RPMI8226 (cell line): ENCODE measurements around the gene PDZD2.

Experiments used
- DNase-seq: peaks from one replicate; pipeline ENCODE4 v3.0.0-alpha.2; 2015

PDZD2 gene

DNA sequence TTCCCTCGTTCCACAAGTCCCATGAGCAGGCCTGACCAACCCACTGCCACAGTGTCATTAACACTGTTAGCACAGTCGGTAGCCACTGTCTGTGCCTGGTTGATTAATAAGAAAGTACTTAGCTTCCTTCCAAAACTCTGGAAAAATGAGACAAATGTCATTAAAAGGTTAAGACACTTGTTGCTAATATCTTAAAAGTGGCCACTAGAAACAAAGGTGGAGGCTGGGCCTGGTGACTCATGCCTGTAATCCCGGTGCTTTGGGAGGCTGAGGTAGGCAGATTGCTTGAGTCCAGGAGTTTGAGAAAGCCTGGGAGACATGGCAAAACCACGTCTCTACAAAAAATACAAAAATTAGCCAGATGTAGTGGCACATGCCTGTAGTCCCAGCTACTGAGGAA lies 194.0 kb downstream of the PDZD2 start:
- DNase-seq = no peak

DNA sequence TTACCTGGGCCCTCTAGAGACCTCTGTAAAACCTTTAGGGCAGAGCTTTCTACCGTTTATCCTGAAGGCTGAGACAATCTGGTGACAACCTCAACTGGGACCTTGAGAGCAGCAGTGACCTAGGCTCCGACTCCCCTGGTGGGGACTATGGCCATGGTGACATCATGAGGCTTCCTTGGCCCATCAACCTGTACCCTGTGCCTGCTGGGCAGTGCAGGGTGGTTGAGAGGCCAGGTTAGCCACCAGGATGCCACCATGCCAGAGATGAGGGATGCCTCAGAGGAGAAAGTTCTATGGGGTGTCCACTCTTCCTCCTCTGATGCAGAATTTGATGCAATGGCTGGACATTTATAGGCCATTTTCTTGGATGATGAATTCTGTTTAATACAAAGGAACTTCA lies 194.8 kb downstream of the PDZD2 start:
- no peak for DNase-seq

DNA sequence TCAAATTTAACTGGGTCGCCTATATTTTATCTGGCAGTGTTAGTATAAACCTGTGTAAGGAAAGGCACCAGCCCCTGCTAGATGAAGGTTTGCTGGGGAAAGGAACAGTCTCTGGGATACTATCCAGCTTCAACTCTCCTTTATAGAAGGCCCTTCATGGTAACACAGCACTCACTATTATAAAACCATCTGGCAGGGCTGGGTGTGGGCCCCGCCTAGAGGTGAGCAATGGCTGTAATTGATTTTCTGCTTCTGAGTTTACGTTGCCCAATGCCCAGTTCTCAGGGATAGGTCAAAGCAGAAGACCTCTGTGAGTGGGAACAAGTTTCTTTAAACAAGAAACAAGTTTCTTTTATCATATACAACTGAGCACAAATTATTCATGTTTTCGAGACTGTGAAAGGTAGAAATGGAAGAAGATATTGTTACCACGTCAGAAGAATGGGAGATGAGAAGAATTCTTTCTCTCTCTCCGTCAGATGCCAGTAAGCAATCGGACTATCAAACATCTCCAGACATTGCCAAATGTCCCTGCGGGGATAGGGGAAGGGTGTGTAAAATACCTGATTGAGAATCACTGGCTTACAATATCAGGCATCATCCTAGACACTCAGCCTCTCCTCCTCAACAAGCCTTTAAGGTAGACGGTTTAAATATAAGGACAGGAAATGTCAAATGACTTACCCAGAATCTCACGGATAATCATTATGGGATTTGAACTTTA lies 205.9 kb downstream of the PDZD2 start:
- DNase-seq = no peak

DNA sequence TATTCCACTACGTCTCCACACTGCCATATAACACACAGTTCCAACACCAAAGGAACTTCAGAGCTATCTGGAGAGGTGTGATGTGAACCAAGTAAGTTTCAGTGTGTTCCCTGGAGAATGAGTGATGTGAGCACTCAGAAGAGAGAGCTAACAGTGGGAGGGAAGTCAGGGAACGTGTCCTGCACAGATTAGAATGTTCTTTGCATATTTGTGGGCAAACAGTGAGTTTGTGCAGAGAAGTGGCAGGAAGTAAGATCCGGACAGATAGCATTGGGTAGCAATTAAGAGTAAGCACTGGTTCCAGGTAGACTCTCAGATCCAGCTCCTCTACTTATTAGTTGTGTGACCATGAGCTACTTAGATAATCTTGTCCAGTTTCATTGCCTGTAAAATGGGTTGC lies 206.4 kb downstream of the PDZD2 start:
- no peak for DNase-seq

DNA sequence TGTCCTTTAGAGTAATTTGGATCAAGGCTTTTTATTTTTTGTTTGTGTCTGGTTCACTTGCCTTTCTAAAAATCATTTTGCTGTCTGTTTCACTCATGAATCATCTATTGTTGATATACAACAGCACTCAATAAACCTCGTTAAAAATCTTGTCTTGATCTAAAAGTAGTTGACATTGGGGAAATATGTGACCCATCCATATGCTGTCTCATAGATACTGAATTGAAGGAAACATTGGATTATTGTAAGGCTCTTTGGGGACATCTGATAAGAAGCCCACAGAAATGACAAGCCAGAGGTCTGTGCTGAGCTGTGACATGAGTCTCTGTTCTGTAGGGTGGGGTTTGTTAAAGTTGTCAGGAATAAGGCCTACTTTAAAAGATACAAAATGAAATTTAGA lies 208.0 kb downstream of the PDZD2 start:
- DNase-seq = no peak

DNA sequence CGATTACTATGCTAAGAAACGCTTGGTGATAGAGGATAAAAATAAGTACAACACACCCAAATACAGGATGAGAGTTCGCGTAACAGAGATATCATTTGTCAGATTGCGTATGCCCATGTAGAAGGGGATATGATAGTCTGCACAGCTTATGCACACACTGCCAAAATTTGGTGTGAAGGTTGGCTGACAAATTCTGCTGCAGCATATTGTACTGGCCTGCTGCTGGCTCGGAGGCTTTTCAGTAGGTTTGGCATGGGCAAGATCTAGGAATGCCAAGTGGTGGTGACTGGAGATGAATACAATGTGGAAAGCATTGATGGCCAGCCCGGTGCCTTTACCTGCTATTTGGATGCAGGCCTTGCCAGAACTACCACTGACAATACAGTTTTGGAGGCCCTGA lies 208.4 kb downstream of the PDZD2 start:
- no peak for DNase-seq

DNA sequence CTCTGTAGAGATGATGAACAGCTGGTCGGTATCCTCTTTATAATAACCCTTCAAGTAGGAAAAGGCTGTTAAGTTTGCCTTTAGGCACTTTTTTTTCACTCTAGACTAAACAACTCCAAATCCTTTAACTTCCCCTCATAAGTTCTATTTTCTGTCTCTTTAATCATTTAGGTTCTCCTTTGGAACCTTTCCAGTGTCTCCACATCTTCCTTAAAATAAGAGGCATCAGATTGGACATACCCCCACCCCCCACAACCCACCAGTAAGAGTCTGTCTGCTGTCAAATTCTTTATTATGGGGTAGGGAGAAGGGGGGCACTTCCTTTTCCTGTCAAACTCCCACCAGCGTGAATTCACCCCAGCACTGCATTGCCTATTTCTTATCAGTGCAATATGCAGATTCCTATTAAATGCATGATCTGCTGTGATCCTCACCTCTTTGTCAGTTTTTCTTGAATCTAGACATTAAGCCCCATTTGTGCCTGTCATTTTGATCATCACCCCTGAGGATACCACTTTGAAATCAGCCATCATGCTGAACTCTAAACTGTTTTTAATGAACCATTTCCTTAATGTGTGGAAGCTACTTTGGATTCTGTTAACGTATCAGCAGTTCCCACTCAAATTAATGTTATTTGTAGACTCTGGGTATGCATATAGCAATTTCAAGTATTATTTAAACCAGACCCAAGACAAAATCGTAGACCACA lies 212.2 kb downstream of the PDZD2 start:
- no peak for DNase-seq

DNA sequence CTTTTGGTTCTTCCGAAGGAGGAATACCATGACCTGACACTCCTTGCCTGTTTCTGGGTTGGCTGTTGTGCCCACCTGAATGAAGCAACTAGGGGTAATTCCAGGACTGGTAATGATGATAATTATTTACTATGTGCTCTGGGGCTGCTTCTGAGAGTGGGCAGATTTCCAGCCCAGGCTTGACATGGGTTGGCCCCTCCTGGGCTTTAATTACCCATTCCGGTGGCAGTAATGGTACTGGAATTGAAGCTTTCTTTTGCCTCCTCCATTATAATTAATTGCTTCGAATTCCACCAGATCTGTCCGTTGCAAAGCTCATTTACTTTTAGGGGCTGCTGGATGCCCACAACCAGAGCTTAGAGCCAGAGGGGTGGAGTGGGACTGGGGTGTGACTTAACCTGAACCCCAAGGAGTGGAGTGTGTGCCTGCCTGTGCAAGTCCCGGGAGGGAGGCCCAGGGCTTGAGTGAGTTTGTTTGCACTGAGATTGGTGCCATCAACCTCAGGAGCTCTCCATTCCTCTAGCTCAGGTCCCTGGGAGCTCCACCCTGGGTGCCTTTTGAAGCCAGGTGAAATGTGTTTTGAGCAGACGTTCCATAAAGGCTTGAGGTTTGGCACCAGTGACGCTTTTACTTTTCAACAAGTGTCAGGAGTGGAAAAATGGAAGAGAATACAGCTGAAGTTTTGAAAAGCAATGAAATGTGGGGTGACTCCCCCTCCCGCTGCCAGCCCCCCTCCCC lies 214.6 kb downstream of the PDZD2 start:
- no peak for DNase-seq

DNA sequence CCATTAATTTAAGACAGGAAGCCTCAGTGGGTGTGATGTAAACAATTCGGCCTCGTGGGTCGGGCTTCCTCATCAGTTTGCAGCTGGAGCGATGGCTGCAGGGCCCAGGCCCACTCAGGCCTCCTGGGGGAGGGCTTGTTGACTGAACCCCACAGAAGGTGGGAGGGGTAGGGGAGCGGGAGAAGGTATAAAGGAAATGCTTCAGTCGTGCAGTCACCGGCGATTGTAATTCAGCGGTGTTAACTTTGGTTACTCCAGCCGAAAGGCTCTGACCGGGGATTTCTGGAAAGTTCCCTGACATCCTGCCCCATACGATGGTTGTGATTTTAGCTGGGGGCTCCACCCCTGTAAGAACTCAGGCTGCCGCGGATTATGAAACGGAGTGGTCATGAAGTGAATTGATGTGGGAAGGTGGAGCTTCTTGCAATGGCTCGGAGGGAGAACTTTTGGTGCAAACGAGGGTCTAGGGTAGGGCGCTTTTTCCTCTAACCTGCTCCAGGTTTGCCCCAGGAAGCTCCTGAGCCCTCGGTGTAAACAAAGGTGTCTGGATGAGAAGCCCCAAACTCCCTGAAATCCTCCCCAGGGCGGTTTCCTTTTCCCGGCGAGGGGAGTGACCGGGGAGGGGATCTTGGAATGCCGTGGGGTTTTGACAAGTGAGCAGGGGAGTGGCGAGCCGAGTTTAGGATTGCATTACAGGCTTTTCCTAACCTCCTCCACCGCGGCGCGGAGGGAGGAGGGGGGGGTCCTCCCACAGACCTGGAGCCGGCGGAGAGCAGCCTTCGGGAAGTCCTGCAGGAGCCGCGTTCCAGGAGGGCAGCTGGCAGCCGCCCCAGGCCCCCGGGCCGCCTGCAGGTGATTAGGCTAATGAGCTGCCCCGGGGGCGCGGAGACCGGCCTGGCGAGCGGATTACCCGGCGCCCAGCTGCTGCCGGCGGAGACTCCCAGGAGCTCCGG lies 215.5 kb downstream of the PDZD2 start:
- DNase-seq = no peak

DNA sequence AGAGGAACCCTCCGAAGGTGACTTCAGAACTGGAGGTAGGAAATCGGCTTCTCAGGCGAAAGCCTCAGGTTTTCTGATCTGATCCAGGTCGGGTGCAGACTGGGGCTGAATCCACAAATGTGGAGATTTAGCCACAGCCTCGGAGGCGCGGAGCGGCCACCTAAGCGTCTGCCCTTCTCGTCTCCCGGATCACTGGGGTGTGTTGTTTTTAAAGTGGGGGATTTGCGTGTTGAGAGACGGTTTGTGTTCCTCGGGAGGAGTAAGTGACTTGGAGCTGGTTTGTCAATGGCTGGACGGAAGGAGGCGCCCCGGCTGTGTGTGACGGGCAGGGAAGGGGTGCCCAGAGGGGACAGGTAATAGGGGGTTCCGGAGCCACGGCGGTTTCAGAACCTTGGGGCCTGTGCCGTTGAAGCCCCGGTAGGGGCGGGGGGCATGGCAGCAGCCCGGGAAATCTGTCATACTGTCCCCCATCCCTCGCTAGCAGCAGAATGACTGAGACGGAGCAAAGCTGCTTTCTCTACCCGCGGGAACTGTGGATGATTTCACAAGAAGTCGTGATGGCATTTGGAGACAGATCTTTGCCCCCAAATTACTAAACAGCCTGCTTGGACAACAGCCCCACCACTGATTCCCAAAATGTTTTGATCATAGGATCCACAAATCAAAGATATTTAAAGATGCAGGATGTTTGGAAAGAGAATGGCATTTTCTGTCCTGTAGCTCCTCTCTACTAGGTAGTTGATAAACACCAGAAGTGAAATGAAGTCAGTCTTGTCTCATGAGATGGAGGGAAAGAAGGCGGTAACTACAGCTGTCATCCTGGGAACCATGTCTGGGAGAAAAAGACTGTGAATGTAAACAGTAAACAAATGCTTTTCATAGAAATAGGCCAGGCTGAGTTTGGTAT lies 216.5 kb downstream of the PDZD2 start:
- DNase-seq = no peak

DNA sequence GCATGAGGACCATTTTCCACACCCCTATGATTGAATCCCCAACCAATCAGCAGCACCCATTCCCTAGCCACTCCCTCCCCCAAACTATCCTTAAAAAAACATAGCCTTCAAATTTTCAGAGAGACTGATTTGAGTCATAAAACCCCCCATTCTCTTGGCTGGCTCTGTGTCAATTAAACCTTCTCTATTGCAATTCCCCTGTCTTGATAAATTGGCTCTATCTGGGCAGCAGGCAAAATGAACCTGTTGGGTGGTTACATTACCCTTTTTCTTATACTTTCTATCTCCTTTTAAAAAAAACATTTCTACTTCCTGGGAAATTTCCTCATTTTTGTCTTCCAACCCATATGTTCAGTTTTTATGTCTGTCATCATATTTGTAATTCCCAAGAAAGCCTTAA lies 220.2 kb downstream of the PDZD2 start:
- DNase-seq = no peak

DNA sequence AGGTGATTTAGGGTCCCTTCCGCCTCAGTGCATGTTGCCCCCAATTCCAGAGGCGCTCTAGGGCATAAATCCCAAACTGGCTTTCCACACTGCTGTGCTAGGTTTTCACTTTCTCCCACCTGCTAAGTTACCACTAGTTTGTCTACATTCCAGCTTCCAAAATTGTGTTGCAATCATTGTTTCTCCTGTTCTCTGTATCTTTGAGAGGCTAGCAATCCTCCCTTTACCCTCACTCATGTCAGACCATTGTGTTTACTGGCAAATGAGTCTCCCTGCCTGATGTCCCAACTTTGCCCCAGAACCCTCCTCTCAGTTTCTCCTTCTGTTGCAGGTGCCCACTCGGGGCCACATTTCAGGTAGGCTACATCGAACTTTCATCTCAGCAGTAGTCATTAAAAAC lies 221.3 kb downstream of the PDZD2 start:
- DNase-seq = no peak

DNA sequence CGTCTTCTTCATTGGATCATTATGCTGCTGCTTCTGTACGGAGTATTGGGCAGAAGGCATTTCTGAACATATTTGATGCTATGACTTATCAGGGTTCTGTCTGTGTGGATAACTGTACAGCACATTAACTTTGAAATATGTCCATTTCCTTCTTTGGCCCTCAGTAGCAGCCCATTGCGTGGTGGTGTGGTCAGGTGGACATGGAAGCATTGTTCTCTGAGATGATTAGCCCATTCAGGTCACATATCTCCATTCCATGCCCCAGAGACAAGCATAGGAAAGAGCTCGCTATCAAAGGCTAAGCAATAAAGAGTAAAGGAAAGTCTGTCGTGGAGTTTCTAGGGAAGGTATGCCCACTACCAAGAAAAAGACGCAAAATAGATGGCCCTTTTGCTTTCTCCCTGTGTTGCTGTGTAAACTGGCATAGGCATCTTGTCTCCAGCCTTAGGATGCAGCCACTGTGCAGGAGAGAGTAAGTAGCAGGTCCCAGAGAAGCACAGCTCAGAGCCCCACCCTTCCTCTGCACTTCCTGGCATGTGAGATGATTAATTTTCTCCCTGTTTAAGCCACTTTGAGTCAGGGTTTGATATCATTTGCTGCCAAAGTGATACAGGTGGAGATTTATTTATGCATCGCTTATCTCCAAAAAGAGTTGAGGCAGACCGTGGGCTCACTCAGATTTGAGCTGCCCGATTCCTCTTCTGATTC lies 221.9 kb downstream of the PDZD2 start:
- no peak for DNase-seq

DNA sequence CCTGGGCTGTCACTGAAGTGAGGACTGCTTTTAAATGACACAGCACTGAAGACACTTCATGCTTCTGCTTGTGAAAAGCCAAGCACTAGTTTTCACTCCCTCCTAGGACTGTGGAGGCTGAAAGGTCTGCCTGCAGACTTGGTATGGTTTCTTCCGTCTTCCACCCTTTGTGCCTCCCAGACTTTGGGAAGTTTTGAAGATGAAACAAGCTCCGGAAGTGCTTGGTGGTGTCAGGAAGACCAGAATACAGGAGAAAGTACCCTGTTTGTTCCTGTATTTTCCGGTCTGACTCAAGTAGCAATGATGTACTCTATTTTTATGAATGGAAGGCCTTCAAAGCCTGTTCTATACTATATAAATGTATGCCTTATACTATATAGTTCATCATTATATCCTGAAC lies 222.7 kb downstream of the PDZD2 start:
- DNase-seq = no peak

DNA sequence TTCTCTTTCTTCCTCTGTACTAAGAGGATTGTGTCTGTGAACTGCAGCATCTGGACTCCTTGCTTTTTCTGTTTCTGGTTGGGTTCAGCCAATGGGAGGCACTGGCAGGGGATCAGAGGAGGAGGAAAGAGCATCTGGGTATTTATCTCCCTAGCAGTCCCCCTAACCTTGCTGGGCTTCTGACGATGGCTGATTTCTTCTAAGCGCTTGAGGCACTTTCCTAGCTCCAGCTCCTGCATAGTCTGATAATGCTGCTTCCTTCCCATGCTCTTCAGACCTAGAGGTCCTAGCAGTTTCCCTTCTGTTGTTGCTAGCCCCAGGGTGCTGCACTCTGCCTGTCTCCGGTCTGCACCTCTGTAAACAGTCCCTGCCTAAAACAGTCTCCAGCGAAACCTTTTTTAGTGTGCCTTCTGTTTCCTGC lies 225.1 kb downstream of the PDZD2 start:
- no peak for DNase-seq

DNA sequence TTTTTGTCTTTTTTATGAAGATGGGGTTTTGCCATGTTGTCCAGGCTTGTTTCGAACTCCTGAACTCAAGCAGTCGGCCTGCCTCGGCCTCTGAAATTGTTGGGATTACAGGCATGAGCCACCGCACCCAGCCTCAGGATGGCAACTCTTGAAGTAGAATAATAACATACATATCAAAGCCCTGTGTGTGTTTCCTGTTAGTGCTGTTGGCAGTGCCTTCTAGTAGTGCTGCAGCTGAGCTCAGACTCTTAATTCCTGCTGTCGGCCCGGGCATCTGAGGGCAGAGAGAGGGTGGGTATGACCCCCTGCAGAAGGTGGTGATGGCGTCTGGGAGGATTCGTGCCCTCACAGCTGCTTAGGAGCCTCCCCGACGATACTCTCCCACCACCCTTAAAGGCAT lies 227.2 kb downstream of the PDZD2 start:
- DNase-seq = no peak

DNA sequence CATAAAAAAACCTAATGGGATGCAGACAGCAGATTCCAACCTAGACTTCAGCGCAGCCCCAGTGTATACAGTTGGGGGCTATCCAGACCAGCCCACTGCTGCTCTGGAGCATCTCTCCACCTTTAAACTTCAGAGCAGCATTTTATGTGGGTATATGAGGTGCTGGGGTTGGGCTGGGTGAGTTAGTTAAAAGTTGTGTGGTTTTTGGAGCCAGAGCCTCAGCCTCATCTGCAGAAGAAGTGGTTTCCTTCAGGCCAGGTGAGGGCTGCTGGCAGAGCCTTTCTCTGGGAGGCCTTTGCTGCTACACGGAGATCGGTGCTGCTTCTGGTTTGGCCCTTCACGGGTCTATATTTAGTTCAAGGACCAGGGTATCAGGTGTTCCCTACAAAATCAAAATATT lies 228.3 kb downstream of the PDZD2 start:
- DNase-seq = no peak

DNA sequence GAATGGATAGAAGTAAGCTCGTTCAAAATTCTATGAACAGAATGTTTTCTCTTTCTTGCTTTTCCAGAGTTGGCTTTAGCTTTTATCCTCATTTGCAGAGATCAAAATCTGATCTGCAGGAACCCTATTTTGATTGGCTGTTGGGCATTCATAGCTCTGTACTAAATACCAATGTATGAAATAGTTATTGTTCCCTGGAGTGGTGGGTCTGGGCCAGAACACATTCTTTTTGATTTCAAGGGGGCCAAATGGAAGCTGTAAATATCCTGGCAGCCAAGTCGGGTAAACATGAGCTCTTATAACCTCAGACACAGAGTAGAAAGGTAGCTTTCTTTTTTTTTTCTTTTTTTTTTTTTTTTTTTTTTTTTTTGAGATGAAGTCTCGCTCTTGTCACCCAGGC lies 241.5 kb downstream of the PDZD2 start:
- no peak for DNase-seq

DNA sequence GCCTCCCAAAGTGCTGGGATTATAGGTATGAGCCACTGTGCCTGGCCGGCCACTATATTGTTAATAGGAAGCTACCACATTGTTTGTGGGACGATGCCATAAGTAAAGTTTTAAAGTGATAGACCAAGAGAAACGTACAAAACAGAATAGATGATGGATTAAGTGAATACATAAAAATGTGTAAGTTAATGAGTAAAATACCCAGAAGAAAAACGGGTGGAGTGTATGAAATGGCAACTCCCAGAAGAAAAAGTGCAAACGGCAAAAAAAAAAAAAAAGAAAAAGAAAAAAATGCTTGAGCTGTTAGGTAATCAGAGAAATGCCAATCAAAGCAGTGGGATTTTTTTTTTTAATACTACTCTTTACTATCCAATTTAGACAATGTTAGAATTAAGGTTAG lies 246.0 kb downstream of the PDZD2 start:
- DNase-seq = no peak

DNA sequence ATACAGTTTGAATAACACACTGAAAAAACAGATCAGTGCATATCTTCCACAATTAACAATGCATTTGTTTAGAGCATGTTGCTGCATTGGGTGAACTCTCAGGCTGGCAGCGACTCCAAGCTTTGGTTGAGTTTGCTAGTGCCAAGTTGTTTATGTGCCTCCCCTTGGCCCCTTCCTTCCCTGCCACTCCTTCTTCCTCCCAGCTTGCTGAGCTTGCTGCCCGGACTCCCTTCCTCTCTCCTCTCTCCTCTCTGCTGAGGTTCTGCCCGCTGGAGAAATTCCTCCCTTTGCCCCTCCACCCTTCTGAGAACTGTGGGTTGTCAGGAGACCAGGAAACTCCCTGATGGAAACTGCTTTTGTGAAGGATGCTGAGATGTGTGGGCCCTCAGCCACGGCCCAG lies 247.3 kb downstream of the PDZD2 start:
- DNase-seq = no peak

DNA sequence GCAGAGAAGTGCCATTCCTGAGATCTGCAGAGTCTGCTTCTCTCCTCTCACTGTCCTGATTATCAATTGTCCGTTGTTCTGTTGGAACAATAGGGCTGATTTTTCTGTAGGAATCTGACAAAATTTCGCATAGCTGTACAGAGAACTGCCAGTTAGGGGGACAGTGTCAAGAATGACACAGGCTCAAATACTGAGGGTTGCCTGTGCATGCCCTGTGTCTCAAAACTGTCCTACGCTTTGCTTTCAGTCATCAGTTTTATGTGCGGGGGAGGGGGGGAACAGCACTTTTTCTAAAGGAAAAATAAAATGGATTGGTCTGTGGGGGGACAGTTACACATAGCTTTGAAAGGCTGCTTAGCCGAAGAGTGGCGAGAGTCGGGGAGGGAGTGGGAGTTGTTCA lies 248.6 kb downstream of the PDZD2 start:
- no peak for DNase-seq
